ENCODE data around the gene TEK.

GRCh38 chr9:27182421-27182820, 73.4 kb downstream of the TEK start:
- TF ChIP-seq CTCF (IDR thresholded peaks at IDR 0.05; ENCODE audit: low read depth, low read length) (no peak), MAX (IDR thresholded peaks at IDR 0.05; ENCODE audit: low read depth, low read length) (no peak)
